G401 (cell line): Measurements from ENCODE around the gene CDH4. TPM values are rescaled to one million over a fixed set of nuclear protein-coding genes. Genes with fewer than 3 reads are reported as not detected.
"Not testable (repeated sequence)": the region's sequence is repeated elsewhere in the genome, so short reads cannot be mapped to it uniquely, and the experiment has no call there.

Experiments
- DNase-seq: peaks from one replicate; pipeline ENCODE4 v3.0.0-alpha.2; 2015; ENCODE audit warnings: low spot score
- in situ Hi-C: cut with HindIII; loops from 2 replicates; pipeline ENCODE4 v1.10.0; 2016; ENCODE audit warnings: low sequenced_read_pairs, mixed read lengths
- total RNA-seq: library from RNA; depleted of rRNA; stranded (reverse); fragments of >200 nt; shearing (Covaris generic); gene quantifications from 2 replicates; pipeline ENCODE4 v1.2.3, GENCODE V29; 2014

The CDH4 gene
- total RNA-seq, 1 experiment from 2014 or later: 12.9 TPM

GRCh38 chr20:61846074-61846473 lies 594.0 kb downstream of the CDH4 start:
- no peak for DNase-seq
- in situ Hi-C loops: no loop called here

DNA sequence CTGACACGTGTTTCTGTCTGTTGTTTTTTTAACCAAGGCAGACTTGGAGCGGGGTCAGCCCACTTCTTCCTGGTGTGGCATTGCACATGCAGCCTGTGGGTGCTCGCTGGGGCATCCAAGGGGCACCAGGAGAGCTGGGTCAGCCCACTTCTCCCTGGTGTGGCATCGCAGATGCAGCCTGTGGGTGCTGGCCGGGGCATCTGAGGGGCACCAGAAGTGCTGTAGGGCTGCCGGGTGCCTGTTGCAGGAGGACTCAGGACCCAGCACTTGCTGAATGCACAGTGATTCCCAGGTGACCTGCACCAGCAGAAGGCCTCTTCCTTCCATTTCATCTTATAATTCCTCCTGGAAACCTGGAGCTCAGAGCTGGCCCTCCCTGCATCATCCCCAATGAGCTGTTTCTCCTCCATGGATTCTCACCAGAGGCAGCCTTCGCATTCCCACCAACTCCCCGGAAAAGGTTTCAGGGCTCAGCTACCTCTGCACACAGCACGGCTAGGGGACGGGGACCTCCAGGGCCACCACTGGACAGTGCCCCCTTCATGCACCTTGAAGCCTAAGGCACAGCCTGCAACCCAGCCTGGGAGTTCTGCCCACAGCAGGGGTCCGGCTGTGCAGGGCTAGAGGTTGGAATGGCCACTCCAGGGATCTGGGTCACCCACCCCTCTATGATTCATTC lies 594.8 kb downstream of the CDH4 start:
- DNase-seq: no peak
- in situ Hi-C loops: no loop called here

- in situ Hi-C loops: no loop called here
- no peak for DNase-seq
These were observed 595.3 kb downstream of the CDH4 start for GRCh38 chr20:61847420-61847748.

DNA sequence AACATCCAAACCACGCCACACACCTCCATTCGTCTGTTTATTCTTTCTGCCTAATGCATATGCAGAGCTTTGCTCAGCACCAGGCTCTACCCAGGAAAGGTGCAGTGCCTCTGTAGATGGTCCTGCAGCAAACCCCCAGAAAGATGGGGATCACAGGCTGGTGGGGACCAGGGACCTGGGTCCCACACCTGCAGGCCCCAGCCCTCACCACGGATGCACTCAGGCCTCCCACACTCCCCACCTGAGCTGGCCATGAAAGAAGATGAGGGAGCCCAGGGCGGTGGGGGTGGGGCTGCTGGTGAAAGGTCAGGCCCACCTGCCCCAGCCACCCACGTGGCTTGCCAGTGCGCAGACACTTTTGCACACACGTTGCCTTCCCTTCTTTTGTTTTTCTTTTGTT lies 595.9 kb downstream of the CDH4 start:
- DNase-seq: no peak
- in situ Hi-C loops: no loop called here

- DNase-seq: no peak
- in situ Hi-C loops: no loop called here
These were observed 596.8 kb downstream of the CDH4 start for GRCh38 chr20:61848851-61849250.

DNA sequence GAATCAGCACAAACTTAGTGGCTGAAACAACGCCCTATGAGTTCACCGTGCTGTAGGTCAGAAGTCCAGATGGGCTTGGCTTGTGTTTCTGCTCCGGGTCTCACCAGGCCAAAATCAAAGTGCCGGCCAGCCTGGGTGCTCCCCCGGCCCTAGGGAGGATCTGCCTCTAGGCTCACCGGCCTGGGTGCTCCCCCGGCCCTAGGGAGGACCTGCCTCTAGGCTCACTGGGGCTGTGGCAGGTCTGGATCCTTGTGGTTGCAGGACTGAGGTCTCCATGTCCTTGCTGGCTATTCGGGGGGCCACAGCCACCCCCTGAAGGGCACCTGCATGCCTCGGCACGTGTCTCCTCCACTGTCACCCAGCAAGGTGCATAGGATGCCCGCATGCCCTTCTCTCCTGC lies 597.3 kb downstream of the CDH4 start:
- in situ Hi-C loops: no loop called here
- no peak for DNase-seq

DNA sequence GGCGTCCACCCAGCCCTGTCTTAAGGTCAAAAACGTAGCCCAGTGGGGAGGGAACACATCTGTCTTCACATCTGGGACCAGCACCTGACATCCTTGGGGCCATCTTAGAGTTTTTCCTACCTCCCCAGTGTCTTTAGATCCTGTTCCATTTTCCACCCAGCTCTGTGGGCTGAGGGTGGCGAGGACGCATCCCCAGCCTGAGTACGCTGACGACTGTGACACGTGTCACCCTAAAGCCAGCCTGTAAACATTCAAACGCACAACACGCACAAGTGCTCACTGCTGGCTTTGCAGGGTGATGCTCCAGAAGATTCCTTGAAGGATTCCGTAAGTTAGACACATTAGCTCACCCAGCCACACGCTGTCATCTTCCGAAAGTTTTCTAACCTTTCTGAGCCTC lies 597.8 kb downstream of the CDH4 start:
- DNase-seq: no peak
- in situ Hi-C loops: no loop called here

DNA sequence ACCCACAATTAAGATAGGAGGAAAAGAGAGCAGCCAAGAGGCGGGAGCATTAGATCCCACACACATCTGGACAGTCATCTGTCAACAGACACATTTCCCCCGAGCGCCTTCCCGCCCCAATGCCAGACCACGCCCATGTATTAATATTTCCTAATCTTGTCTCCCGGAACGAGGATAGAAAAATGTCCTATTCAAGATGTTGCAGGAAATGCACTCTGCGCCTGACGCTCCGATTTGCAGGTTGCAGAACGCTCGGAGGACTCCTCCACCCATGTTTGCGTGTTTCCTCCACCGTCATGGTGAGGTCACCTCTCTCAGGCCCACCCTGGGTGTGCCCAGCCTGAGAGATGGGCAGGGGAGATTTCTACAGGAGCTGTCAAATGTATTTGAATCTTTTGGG lies 598.4 kb downstream of the CDH4 start:
- no peak for DNase-seq
- in situ Hi-C loops: no loop called here

DNA sequence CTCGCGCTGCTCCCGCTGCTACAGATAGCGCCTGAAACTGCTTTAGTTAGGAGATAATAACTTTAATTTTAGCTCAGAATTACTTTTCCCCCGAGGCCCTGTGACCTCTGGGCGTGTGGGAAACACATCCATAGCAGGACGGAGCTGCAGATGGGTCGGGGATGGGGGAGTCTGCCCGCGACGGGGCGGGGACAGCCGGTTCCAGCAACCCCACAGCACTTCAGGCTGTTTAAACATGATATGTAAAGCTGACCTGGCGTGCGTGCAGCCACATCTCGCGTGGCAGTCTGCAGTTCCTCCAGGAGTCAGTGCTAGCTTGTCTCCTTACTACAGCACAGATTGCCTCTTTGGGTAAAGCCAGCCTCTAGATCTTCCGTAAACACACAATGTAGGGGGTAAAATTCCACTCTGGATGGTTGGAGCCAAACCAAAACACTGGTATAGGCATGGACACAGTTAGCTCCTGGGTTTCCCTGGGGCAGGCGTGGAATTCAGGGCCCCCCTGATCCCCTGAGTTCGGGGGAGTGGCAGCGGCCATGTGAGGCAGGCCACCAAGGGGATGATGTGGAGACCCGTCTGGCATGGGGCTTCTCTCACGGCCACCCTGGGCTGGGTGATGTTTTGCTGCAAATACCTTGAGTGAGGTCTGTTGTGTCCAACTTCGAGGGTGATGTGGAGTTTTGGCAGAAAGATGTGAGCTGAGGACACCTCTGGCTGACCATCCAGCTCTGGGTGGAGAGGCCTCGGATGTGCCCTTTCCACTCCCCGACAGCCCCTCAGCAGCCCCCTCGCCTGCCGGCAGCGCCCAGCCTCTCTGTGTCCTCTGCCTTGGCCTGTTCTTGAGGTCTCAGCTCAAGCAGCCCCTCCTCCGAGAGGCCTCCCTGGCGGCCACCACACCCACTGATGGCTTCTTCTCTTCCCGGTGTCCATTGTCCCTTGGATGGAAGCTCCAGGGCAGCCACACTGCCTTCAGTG lies 599.2 kb downstream of the CDH4 start:
- no peak for DNase-seq
- in situ Hi-C loops: no loop called here

- no peak for DNase-seq
- in situ Hi-C loops: no loop called here
These were observed 600.4 kb downstream of the CDH4 start for GRCh38 chr20:61852268-61853072.

DNA sequence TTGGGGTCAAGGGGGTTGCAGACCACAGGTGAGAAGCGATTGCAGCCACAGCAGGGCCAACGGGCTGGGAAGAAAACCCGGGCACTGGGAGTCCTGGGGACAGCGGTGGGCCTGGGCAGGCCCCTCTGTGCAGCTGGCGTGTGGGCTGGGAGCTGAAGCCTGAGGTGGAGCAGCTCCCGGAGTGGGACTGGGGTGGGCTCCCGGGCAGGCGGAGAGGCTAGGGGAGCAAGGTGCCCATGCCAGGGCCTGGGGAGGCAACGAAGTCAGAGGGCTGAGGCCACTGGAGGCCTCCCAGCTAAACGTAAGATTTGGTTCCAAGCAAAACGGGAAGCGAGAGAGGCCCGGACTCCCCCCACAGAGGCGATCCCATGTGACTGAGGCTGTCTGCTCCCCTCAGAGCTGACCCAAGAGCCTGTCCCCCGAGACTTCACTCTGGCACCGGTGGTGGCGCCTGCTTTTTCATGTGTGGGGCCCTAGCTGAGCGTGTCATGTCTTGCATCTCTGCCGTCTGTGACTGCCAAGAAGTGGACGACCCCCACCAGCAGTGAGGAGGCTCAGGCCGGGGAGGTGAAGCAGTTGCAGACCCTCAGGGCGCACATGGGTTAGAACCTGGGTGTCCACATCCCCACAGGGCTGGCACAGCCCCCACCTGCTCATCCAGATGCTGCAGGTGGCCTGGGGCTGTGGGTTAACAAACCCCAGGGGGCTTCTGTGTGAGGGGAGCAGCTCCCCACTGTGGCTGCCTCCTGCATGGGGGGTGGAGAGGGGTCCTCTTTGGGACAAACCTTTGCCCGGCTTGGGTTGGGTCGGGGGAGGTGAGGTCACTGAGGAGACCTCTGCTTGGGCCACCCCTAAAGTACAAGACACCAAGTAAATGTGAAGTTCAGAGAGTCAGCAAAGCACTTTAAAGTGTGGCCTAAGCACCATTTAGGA lies 601.3 kb downstream of the CDH4 start:
- no peak for DNase-seq
- in situ Hi-C loops: no loop called here

GRCh38 chr20:61854538-61854937 lies 602.5 kb downstream of the CDH4 start:
- DNase-seq, in situ Hi-C loops: not testable (repeated sequence)

- DNase-seq: no peak
- in situ Hi-C loops: no loop called here
These were observed 603.2 kb downstream of the CDH4 start for GRCh38 chr20:61855286-61855685.

DNA sequence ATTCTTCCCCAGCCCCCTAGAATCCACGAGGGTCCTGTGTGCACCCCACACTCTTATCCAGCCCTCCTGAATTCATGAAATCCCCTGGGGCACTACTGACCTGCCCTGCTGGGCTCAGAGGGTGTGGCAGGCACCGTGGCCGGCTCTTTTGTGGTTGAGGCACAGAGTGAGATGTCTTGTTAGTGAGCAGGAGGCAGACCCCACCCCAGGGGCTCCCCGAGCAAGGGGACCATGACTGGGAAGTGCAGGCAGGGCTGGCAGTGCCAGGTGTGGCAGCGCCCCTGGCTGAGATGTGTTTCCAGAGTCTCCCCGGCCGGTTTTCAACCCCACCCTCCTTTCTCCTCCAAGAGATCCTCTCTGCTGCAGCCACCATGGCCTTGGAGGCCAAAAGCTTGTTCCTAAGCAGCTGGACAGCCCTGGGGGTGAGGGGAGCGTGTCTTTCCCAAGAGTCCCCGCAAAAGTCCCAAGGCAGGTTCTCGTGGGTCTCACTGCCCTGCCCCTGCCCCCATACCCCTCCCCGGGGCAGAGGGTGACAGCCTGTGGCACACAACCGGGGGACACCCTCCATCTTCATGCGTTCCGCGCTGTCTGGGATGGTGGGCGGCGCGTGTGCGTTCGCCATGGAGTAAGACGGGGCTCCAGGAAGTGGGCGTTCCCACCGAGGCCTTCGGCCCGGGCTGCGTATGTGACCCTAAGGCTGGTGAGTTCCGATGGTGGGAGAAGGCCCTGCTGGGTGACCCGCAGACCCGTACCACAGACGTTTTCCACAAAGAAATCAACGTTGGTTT lies 604.8 kb downstream of the CDH4 start:
- DNase-seq: no peak
- in situ Hi-C loops: no loop called here

- DNase-seq: no peak
- in situ Hi-C loops: no loop called here
These were observed 605.3 kb downstream of the CDH4 start for GRCh38 chr20:61857414-61857775.

DNA sequence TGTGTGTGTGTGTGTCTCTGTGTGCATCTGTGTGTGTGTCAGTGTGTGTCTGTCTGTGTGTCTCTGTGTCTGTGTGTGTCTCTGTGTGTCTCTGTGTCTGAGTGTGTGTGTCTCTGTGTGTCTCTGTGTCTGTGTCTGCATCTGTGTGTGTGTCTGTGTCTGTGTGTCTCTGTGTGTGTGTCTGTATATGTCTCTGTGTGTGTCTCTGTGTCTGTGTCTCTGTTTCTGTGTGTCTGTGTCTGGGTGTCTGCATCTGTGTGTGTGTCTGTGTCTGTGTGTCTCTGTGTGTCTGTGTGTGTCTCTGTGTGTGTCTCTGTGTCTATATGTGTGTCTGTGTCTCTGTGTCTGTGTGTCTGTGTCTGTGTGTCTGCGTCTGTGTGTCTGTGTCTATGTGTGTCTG lies 605.8 kb downstream of the CDH4 start:
- no peak for DNase-seq
- in situ Hi-C loops: no loop called here

DNA sequence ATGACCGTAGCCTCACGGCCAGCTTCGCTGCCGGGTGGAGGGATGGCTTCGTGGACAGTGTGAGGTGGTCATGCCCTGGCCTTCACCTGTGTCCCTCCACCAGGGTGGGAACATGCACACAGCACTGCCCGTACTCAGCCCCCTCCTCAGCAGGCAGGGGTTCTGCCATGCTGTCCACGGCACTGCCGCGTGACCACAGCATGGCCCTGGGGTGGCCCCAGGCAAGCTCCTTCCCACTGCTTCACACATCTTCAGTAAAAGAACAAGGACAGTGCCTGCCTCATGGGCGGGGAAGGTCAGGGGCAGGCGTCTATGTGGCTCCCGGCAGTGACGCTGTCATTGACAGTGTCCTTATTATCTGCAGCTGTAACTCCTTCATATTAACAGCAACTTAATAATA lies 607.7 kb downstream of the CDH4 start:
- DNase-seq: no peak
- in situ Hi-C loops: no loop called here

- DNase-seq: no peak
- in situ Hi-C loops: no loop called here
These were observed 608.4 kb downstream of the CDH4 start for GRCh38 chr20:61860260-61860987.
